Uterus (tissue), 2 donors: ENCODE results near the gene ZDHHC14.

ENCODE experiments used
- CTCF ChIP-seq, 4 experiments: fragments of 200-600 bp in 2 of 4; fragments of 450-650 bp in 2 of 4; sonication (generic) in 2 of 4; IDR thresholded peaks; one replicate each; pipeline ENCODE4 v1.5.1; 2016 to 2019; ENCODE audit warnings: antibody characterized with exemption in 4 of 4, mild to moderate bottlenecking in 2 of 4, moderate library complexity in 1 of 4
- POLR2A ChIP-seq, 2 donors: fragments of 450-650 bp; IDR thresholded peaks; one replicate each; pipeline ENCODE4 v1.6.1; 2016; ENCODE audit warnings: antibody characterized with exemption in 2 of 2, mild to moderate bottlenecking in 1 of 2, moderate library complexity in 1 of 2

- TF ChIP-seq CTCF (IDR thresholded peaks at IDR 0.05), result no peak
- no peak for TF ChIP-seq POLR2A (IDR thresholded peaks at IDR 0.05)
These were observed 212.6 kb downstream of the ZDHHC14 start for GRCh38 chr6:157593596-157593995.
